H1 (cell line): ENCODE measurements around the gene DIAPH2. TPM values are rescaled to one million over a fixed set of nuclear protein-coding genes. Genes with fewer than 3 reads are reported as not detected.

Experiments used
- CTCF ChIA-PET: fragments of 300-600 bp; sonication (Branson Sonifier 250); formaldehyde crosslinking; loops from one replicate; lab custom pipeline; 2021; ENCODE audit not compliant: partially characterized antibody; lab: Charles Lee
- POLR2A ChIA-PET: fragments of 300-600 bp; sonication (Branson Sonifier 250); formaldehyde crosslinking; loops from one replicate; lab custom pipeline; 2021; ENCODE audit warnings: inconsistent platforms; ENCODE audit not compliant: partially characterized antibody; lab: Charles Lee
- DNase-seq, 2 experiments: peaks; one replicate each; pipeline versions ENCODE4 v3.0.0 to v3.0.0-alpha.2; 2010 to 2022; ENCODE audit warnings: low spot score in 2 of 2, low read depth in 1 of 2, mixed read lengths in 1 of 2
- FAIRE-seq: peaks from 2 replicates; lab custom pipeline; 2011; peaks lifted over from hg19 to GRCh38; lab: Jason Lieb, UNC
- H2AFZ ChIP-seq: 2 replicates; pipeline ENCODE4 v1.8.1; 2012; ENCODE audit warnings: low read length, inconsistent platforms
- H2AK5ac ChIP-seq: 2 replicates; pipeline ENCODE4 v1.6.1; 2013; ENCODE audit warnings: low read depth, low read length
- H2BK120ac ChIP-seq: replicated peaks from 2 replicates; pipeline ENCODE3; 2013; ENCODE audit warnings: low read depth, low read length, inconsistent platforms
- H2BK12ac ChIP-seq: 2 replicates; pipeline ENCODE4 v1.6.1; 2013; ENCODE audit warnings: low read depth, low read length
- H2BK15ac ChIP-seq: 2 replicates; pipeline ENCODE4 v1.6.1; 2013; ENCODE audit warnings: low read length
- H2BK20ac ChIP-seq: 2 replicates; pipeline ENCODE4 v1.6.1; 2013; ENCODE audit warnings: low read length
- H2BK5ac ChIP-seq: 2 replicates; pipeline ENCODE4 v1.6.1; 2013; ENCODE audit warnings: low read depth, low read length
- H3K14ac ChIP-seq: 2 replicates; pipeline ENCODE4 v1.6.1; 2013; ENCODE audit warnings: inconsistent platforms; ENCODE audit not compliant: insufficient read length
- H3K18ac ChIP-seq: 2 replicates; pipeline ENCODE4 v1.6.1; 2013; ENCODE audit warnings: low read length; ENCODE audit errors: extremely low read depth
- H3K23ac ChIP-seq: 2 replicates; pipeline ENCODE4 v1.6.1; 2013; ENCODE audit warnings: inconsistent platforms; ENCODE audit not compliant: insufficient read length
- H3K23me2 ChIP-seq: 2 replicates; pipeline ENCODE4 v1.6.1; 2013; ENCODE audit warnings: low read depth, low read length
- H3K27ac ChIP-seq: 2 replicates; pipeline ENCODE4 v1.6.1; 2011; ENCODE audit warnings: low read depth, low read length, inconsistent platforms
- H3K27me3 ChIP-seq, 4 experiments: replicated peaks in 1 of 4; 1 replicate in 1 of 4; 2 replicates in 3 of 4; pipeline versions ENCODE4 v1.6.1 to v1.8.1; 2011 to 2013; ENCODE audit warnings: low read length in 3 of 4, mild to moderate bottlenecking in 3 of 4, inconsistent platforms in 2 of 4, mixed read lengths in 2 of 4, moderate library complexity in 1 of 4; ENCODE audit not compliant: control insufficient read depth in 3 of 4, insufficient read depth in 3 of 4; ENCODE audit errors: extremely low read depth in 1 of 4
- H3K36me3 ChIP-seq, 4 experiments: 2 replicates each; pipeline versions ENCODE4 v1.6.1 to v1.8.1; 2011 to 2013; ENCODE audit warnings: mild to moderate bottlenecking in 4 of 4, low read length in 3 of 4, moderate library complexity in 2 of 4, control low read depth in 1 of 4, inconsistent platforms in 1 of 4; ENCODE audit not compliant: insufficient read depth in 4 of 4, control insufficient read depth in 2 of 4
- H3K4ac ChIP-seq: replicated peaks from 2 replicates; pipeline ENCODE3; 2013; ENCODE audit warnings: low read length, low read depth, mixed read lengths, inconsistent platforms; ENCODE audit not compliant: insufficient read length
- H3K4me1 ChIP-seq, 4 experiments: replicated peaks in 1 of 4; 1 replicate in 1 of 4; 2 replicates in 3 of 4; pipeline versions ENCODE4 v1.6.1 to v1.8.1; 2011 to 2013; ENCODE audit warnings: low read length in 3 of 4, inconsistent platforms in 2 of 4, mixed read lengths in 1 of 4; ENCODE audit not compliant: insufficient read depth in 4 of 4, control insufficient read depth in 3 of 4
- H3K4me2 ChIP-seq, 2 experiments: 2 replicates each; pipeline versions ENCODE4 v1.6.1 to v1.8.1; 2011 to 2013; ENCODE audit warnings: low read depth in 2 of 2, low read length in 2 of 2, control low read depth in 1 of 2, inconsistent platforms in 1 of 2, mild to moderate bottlenecking in 1 of 2; ENCODE audit not compliant: insufficient read depth in 1 of 2
- H3K4me3 ChIP-seq, 4 experiments: fragments of 200-600, 300-600 bp in 1 of 4; sonication (generic), shearing (Covaris generic), sonication (Bioruptor Twin) in 1 of 4; 2 replicates each; pipeline versions ENCODE4 v1.5.1 to v1.8.1; 2011 to 2016; ENCODE audit warnings: low read length in 4 of 4, low read depth in 3 of 4, control low read depth in 2 of 4, inconsistent platforms in 2 of 4, mild to moderate bottlenecking in 2 of 4, mixed read lengths in 1 of 4, moderate library complexity in 1 of 4; ENCODE audit not compliant: insufficient read depth in 2 of 4; ENCODE audit errors: extremely low read depth in 1 of 4
- H3K56ac ChIP-seq: replicated peaks from 2 replicates; pipeline ENCODE3; 2013; ENCODE audit warnings: low read depth, mild to moderate bottlenecking, mixed read lengths, low read length, inconsistent platforms; ENCODE audit not compliant: insufficient read length
- H3K79me1 ChIP-seq: 2 replicates; pipeline ENCODE4 v1.6.1; 2013; ENCODE audit warnings: low read depth, low read length, control low read depth
- H3K79me2 ChIP-seq, 2 experiments: 2 replicates each; pipeline versions ENCODE4 v1.6.1 to v1.8.1; 2012 to 2013; ENCODE audit warnings: low read length in 2 of 2, mild to moderate bottlenecking in 2 of 2, inconsistent platforms in 1 of 2; ENCODE audit not compliant: insufficient read depth in 2 of 2, control insufficient read depth in 1 of 2
- H3K9ac ChIP-seq, 4 experiments: replicated peaks in 1 of 4; 1 replicate in 1 of 4; 2 replicates in 3 of 4; pipeline versions ENCODE4 v1.6.1 to v1.8.1; 2011 to 2013; ENCODE audit warnings: low read depth in 3 of 4, low read length in 3 of 4, control low read depth in 2 of 4, mild to moderate bottlenecking in 2 of 4, moderate library complexity in 2 of 4, inconsistent platforms in 1 of 4; ENCODE audit errors: extremely low read depth in 1 of 4
- H3K9me3 ChIP-seq, 2 experiments: 2 replicates each; pipeline versions ENCODE4 v1.6.1 to v1.8.1; 2012 to 2013; ENCODE audit warnings: mild to moderate bottlenecking in 2 of 2, moderate library complexity in 2 of 2, control low read depth in 1 of 2, inconsistent platforms in 1 of 2, low read depth in 1 of 2, low read length in 1 of 2, mixed read lengths in 1 of 2; ENCODE audit not compliant: insufficient read depth in 2 of 2
- H4K20me1 ChIP-seq, 2 experiments: replicated peaks in 1 of 2; 2 replicates each; pipeline versions ENCODE3 to v1.8.1; 2011 to 2013; ENCODE audit warnings: inconsistent platforms in 2 of 2, low read length in 2 of 2, mild to moderate bottlenecking in 1 of 2; ENCODE audit not compliant: insufficient read depth in 2 of 2, control insufficient read depth in 1 of 2
- H4K5ac ChIP-seq: 2 replicates; pipeline ENCODE4 v1.6.1; 2013; ENCODE audit warnings: low read length, low read depth, mixed read lengths, inconsistent platforms; ENCODE audit not compliant: insufficient read length
- H4K8ac ChIP-seq: 2 replicates; pipeline ENCODE4 v1.8.0; 2013; ENCODE audit warnings: mild to moderate bottlenecking, moderate library complexity, low read length, inconsistent platforms; ENCODE audit not compliant: insufficient read depth; ENCODE audit errors: extremely low read depth
- H4K91ac ChIP-seq: replicated peaks from 2 replicates; pipeline ENCODE3; 2013; ENCODE audit warnings: low read length, mixed read lengths, inconsistent platforms; ENCODE audit not compliant: insufficient read length
- BACH1 ChIP-seq: IDR thresholded peaks from 2 replicates; pipeline ENCODE4 v1.6.1; 2012; ENCODE audit warnings: low read length, improper control_type of control experiment
- BCL11A ChIP-seq, 2 experiments: IDR thresholded peaks; one replicate each; pipeline ENCODE4 v1.6.1; 2011; ENCODE audit warnings: low read depth in 2 of 2, low read length in 2 of 2, mild to moderate bottlenecking in 2 of 2
- BRCA1 ChIP-seq: IDR thresholded peaks from 2 replicates; pipeline ENCODE4 v1.6.1; 2012; ENCODE audit warnings: low read depth, low read length, improper control_type of control experiment
- CBX8 ChIP-seq: fragments of 300-800, 300-1000 bp; sonication (generic); IDR thresholded peaks from 2 replicates; pipeline ENCODE4 v1.7.1; 2016; ENCODE audit warnings: low read depth, low read length, borderline replicate concordance
- EP300 ChIP-seq, 2 experiments: IDR thresholded peaks; 1 replicate in 1 of 2; 2 replicates in 1 of 2; pipeline ENCODE4 v1.6.1; 2011 to 2012; ENCODE audit warnings: low read depth in 2 of 2, low read length in 2 of 2, mild to moderate bottlenecking in 2 of 2, borderline replicate concordance in 1 of 2, inconsistent platforms in 1 of 2, moderate library complexity in 1 of 2
- HDAC2 ChIP-seq, 2 experiments: fragments of 300-600 bp in 1 of 2; sonication (generic) in 1 of 2; IDR thresholded peaks; 2 replicates each; pipeline ENCODE4 v1.6.1; 2011 to 2012; ENCODE audit warnings: low read depth in 2 of 2, low read length in 2 of 2, mild to moderate bottlenecking in 2 of 2, moderate library complexity in 2 of 2, borderline replicate concordance in 1 of 2, inconsistent platforms in 1 of 2
- KDM4A ChIP-seq: IDR thresholded peaks from one replicate; pipeline ENCODE4 v1.7.1; 2012; ENCODE audit warnings: low read depth, mild to moderate bottlenecking, moderate library complexity, low read length, inconsistent platforms; ENCODE audit not compliant: severe bottlenecking
- NANOG ChIP-seq: IDR thresholded peaks from 2 replicates; pipeline ENCODE4 v1.6.1; 2011; ENCODE audit warnings: low read length, low read depth, mild to moderate bottlenecking, inconsistent platforms; ENCODE audit not compliant: insufficient read depth, poor library complexity, severe bottlenecking
- NRF1 ChIP-seq: IDR thresholded peaks from 2 replicates; pipeline ENCODE4 v1.6.1; 2011; ENCODE audit warnings: mild to moderate bottlenecking, low read depth, low read length, improper control_type of control experiment
- PHF8 ChIP-seq: fragments of 200-600 bp; sonication (generic); conservative IDR thresholded peaks from 2 replicates; pipeline ENCODE4 v1.7.1; 2012; ENCODE audit warnings: low read depth, mild to moderate bottlenecking, inconsistent platforms, low read length, moderate library complexity
- POLR2AphosphoS5 ChIP-seq: IDR thresholded peaks from 2 replicates; pipeline ENCODE4 v1.6.1; 2011; ENCODE audit warnings: low read depth, low read length
- RFX5 ChIP-seq: IDR thresholded peaks from 2 replicates; pipeline ENCODE4 v1.6.1; 2011; ENCODE audit warnings: low read depth, low read length, improper control_type of control experiment, borderline replicate concordance
- SIRT6 ChIP-seq: IDR thresholded peaks from one replicate; pipeline ENCODE4 v1.7.1; 2012; ENCODE audit warnings: low read length, inconsistent platforms
- WGBS, 2 experiments: shearing (Covaris generic) in 1 of 2; methylation state at CpG; one replicate each; pipeline versions ENCODE4 v1.1.6 to v1.1.7; 2013 to 2015; ENCODE audit warnings: low lambda C conversion rate in 2 of 2, mixed read lengths in 2 of 2, inconsistent platforms in 1 of 2, low coverage in 1 of 2, missing lambda C conversion rate in 1 of 2; ENCODE audit not compliant: insufficient replicate concordance in 2 of 2, insufficient coverage in 1 of 2, insufficient read length in 1 of 2; ENCODE audit errors: extremely low coverage in 1 of 2, missing lambda C conversion rate in 1 of 2; 5-methylcytosine and 5-hydroxymethylcytosine counted together
- polyA plus RNA-seq, 7 experiments: library from polyadenylated mRNA; depleted of rRNA in 3 of 7; stranded (reverse) in 5 of 7; unstranded in 2 of 7; fragments of >200 nt in 5 of 7; fragments of 200-250 nt in 2 of 7; gene quantifications; 1 replicate in 5 of 7; 2 replicates in 1 of 7; 4 replicates in 1 of 7; pipeline versions ENCODE4 v1.2.1 to v1.2.3, GENCODE V29; 2011 to 2013; ENCODE audit warnings: missing spikeins in 2 of 7, mixed read lengths in 2 of 7
- total RNA-seq: library from RNA; stranded (reverse); fragmentation: NEBNext Ultra II Directional; extraction: Animal tissue kit (Norgen Biotek cat#: 25700); gene quantifications from 2 replicates; pipeline ENCODE4 v1.2.1, GENCODE V29; 2021
- TF ChIP-seq, protein P1 (sequence below): IDR thresholded peaks from 2 replicates; pipeline ENCODE4 v1.6.1; 2011; ENCODE audit warnings: low read length, improper control_type of control experiment

DIAPH2 gene
- total and polyA plus RNA-seq, 2 of the 8 experiments (the other 6 are each of a cell fraction or from before 2014, with no cell fraction given) = 4.4 to 24.3 TPM

DNA sequence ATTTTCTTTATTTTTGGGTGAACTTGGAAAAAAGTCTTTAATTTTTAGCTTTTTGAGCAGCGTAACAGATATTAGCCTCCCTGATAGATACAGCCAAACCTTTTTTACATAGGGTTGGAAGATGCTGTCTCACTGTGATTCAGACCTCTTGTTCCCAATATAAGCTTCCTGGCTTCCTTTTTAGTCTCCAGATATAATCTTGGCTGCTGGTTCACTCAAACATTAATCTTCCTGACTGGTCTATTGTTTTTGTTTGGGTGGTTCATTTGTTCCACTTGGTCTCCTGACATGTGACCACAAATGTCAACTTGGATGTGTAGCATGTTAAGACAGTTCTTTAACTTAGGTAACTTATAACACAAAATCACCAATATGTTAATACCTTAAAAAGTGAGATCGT is 222.1 kb downstream of the DIAPH2 start:
- H3K4me1 ChIP-seq = no peaks in the 10 kb centered on the region
- no peak overlapping the region for H3K4ac ChIP-seq
- POLR2A ChIA-PET = no interaction called here
- H3K36me3 ChIP-seq = no peaks in the 10 kb centered on the region
- no peak overlapping the region for H2BK120ac ChIP-seq
- H3K79me1 ChIP-seq = no peaks in the 10 kb centered on the region
- H3K4me3 ChIP-seq = no peak overlapping the region
- no peak overlapping the region for H4K8ac ChIP-seq
- H3K18ac ChIP-seq = no peak overlapping the region
- H3K9ac ChIP-seq = no peak overlapping the region
- H2AK5ac ChIP-seq = no peak overlapping the region
- H3K56ac ChIP-seq = no peak overlapping the region
- no peak overlapping the region for H4K5ac ChIP-seq
- no peaks in the 10 kb centered on the region for H3K23me2 ChIP-seq
- CTCF ChIA-PET = no interaction called here
- no peak overlapping the region for H3K14ac ChIP-seq
- H2BK15ac ChIP-seq = no peak overlapping the region
- 100% methylated on average over 2 of the region's 2 CpGs; no CpG with 5 or more reads in 1 of the 2 experiments for WGBS, 2 experiments
- H2BK12ac ChIP-seq = no peak overlapping the region
- H3K23ac ChIP-seq = no peak overlapping the region
- H4K20me1 ChIP-seq = no peaks in the 10 kb centered on the region
- H3K9me3 ChIP-seq = no peaks in the 10 kb centered on the region
- no peak overlapping the region for H3K4me2 ChIP-seq
- no peak overlapping the region for H2AFZ ChIP-seq
- DNase-seq = no peak
- H2BK20ac ChIP-seq = no peak overlapping the region
- H4K91ac ChIP-seq = no peak overlapping the region
- no peaks in the 10 kb centered on the region for H3K79me2 ChIP-seq
- FAIRE-seq = no peak
- H3K27ac ChIP-seq = no peak overlapping the region
- H3K27me3 ChIP-seq = no peaks in the 10 kb centered on the region
- no peak overlapping the region for H2BK5ac ChIP-seq
- TF ChIP-seq BCL11A (IDR thresholded peaks at IDR 0.05; ENCODE audit: low read depth in 2 of 2, low read length in 2 of 2) (no peak), NANOG (no peak), NRF1 (no peak), HDAC2 (IDR thresholded peaks at IDR 0.05; ENCODE audit: borderline replicate concordance in 1 of 2, low read depth in 2 of 2, low read length in 2 of 2) (no peak), RFX5 (no peak), PHF8 (no peak), SIRT6 (no peak), EP300 (IDR thresholded peaks at IDR 0.05; ENCODE audit: borderline replicate concordance in 1 of 2, low read depth in 2 of 2, low read length in 2 of 2) (no peak), CBX8 (no peak), BACH1 (no peak), BRCA1 (no peak), POLR2AphosphoS5 (no peak), KDM4A (no peak)
- TF ChIP-seq, protein P1, sequence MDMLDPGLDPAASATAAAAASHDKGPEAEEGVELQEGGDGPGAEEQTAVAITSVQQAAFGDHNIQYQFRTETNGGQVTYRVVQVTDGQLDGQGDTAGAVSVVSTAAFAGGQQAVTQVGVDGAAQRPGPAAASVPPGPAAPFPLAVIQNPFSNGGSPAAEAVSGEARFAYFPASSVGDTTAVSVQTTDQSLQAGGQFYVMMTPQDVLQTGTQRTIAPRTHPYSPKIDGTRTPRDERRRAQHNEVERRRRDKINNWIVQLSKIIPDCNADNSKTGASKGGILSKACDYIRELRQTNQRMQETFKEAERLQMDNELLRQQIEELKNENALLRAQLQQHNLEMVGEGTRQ = no peak
